Measurements from ENCODE around the gene PLA2G15. TPM values are rescaled to one million over a fixed set of nuclear protein-coding genes. Genes with fewer than 3 reads are reported as not detected.
A peak's percentile ranks its signal among the peaks of the same experiment; 100 is the strongest.
"Not testable (repeated sequence)": the region's sequence is repeated elsewhere in the genome, so short reads cannot be mapped to it uniquely, and the experiment has no call there.

PLA2G15 gene
- total and polyA plus RNA-seq, 5 donors from 2014 or later: 7.5 to 10.3 (median 9.4) TPM

DNA sequence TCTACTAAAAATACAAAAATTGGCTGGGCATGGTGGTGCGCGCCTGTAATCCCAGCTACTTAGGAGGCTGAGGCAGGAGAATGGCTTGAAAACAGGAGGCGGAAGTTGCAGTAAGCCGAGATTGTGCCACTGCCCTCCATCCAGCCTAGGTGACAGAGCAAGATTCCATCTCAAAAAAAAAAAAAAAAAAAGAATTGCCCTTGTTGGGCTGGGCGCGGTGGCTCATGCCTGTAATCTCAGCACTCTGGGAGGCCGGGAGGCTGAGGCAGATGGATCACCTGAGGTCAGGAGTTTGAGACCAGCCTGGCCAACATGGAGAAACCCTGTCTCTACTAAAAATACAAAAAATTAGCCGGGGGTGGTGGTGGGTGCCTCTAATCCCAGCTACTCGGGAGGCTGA lies 43.6 kb downstream of the PLA2G15 start:
- Histone ChIP-seq H3K4me1 (ENCODE audit: control insufficient read depth, insufficient read depth, low read length, poor library complexity, severe bottlenecking) (peaks cover 91% of the 10 kb centered on the region), H3K27ac (ENCODE audit: insufficient read depth, low read length, poor library complexity, severe bottlenecking) (peak overlapping the region; percentile 74), H3K36me3 (ENCODE audit: control insufficient read depth, insufficient read depth, low read length) (peaks cover 42% of the 10 kb centered on the region)
- Mint-ChIP-seq H3K36me3 (peaks cover 52% of the 10 kb centered on the region), H3K4me1 (peaks cover 25 to 96% (median 76%) of the 10 kb centered on the region in 4 donors), H3K27ac (peak overlapping the region; percentile 92 to 99 (median 97)), H3K4me3 (peak overlapping the region in 2 of 4 donors; percentile 58 to 73)
- H3K4me3 ChIP-seq (ENCODE audit: low read depth, low read length); H3K9me3 ChIP-seq (ENCODE audit: control insufficient read depth in 2 of 2, low read length in 2 of 2); H3K27me3 ChIP-seq (ENCODE audit: control insufficient read depth, insufficient read depth, low read length); H3K9me3 Mint-ChIP-seq; DNase-seq; ATAC-seq (ENCODE audit: low read depth in 2 of 2); H3K27me3 Mint-ChIP-seq: not testable (repeated sequence)

DNA sequence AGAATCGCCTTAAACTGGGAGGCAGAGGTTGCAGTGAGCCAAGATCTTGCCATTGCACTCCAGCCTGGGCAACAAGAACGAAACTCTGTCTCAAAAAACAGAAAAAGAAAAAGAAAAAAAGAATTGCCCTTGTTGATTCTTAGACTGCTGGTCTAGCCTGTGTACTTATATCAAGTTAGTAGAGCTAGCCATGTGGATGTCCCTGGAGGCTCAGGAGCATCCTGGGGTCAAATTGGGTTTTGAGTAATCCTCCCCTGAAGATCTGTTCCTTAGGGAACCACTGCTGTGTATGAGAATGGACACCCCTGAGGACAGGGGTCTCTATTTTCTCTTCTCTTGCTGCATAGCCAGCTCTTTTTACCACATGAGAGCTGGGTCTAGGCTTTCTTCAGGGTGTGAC lies 44.0 kb downstream of the PLA2G15 start:
- Histone ChIP-seq H3K36me3 (ENCODE audit: control insufficient read depth, insufficient read depth, low read length) (peaks cover 45% of the 10 kb centered on the region), H3K9me3 (ENCODE audit: control insufficient read depth in 2 of 2, low read length in 2 of 2) (no peaks in the 10 kb centered on the region), H3K27ac (ENCODE audit: insufficient read depth, low read length, poor library complexity, severe bottlenecking) (peak overlapping the region; percentile 74), H3K27me3 (ENCODE audit: control insufficient read depth, insufficient read depth, low read length) (no peaks in the 10 kb centered on the region), H3K4me3 (ENCODE audit: low read depth, low read length) (peak overlapping the region; percentile 61), H3K4me1 (ENCODE audit: control insufficient read depth, insufficient read depth, low read length, poor library complexity, severe bottlenecking) (peaks cover 86% of the 10 kb centered on the region)
- DNase-seq (no peak), ATAC-seq (ENCODE audit: low read depth in 2 of 2) (no peak)
- Mint-ChIP-seq H3K36me3 (peaks cover 51% of the 10 kb centered on the region), H3K27ac (peak overlapping the region; percentile 89 to 99 (median 92)), H3K4me1 (peaks cover 22 to 95% (median 72%) of the 10 kb centered on the region in 4 donors), H3K9me3 (no peaks in the 10 kb centered on the region), H3K27me3 (no peaks in the 10 kb centered on the region), H3K4me3 (peak overlapping the region; percentile 58 to 85 (median 68))

DNA sequence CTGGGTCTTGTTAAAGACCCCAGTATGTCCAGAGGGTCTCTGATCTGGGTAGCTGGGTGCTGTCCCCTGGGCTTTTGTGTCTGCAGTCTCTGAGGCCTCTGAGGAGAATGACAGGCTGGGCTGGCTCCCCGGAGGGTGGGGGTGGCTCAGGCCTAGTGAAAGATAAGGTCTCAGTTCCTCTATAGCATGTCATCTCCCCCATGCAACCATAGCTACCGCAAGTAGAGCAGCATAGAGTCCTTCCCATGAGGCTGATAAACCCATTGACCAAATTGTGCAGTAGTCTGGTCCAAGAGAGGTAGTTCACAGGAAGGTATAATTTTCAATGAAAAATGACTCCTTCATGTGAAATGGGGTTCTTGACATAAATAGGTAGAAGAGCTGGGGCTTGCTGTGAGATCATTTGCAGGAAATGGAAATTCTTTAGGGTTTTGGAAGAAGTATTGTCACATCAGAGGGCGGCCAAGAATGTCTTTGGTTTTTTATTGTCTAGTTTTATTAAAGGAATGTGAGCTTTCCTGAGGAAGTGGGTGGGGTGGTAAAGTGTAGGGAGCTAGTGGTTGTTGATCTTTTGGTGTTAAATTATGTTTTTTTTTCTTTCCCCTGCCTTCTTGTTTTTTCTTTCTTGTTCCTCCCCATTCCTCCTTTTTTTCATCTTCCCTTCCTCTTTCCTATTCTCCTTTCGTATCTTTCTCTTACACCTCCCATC lies 44.6 kb downstream of the PLA2G15 start:
- Histone ChIP-seq H3K36me3 (ENCODE audit: control insufficient read depth, insufficient read depth, low read length) (peaks cover 51% of the 10 kb centered on the region), H3K4me1 (ENCODE audit: control insufficient read depth, insufficient read depth, low read length, poor library complexity, severe bottlenecking) (peaks cover 81% of the 10 kb centered on the region), H3K9me3 (ENCODE audit: control insufficient read depth in 2 of 2, low read length in 2 of 2) (no peaks in the 10 kb centered on the region), H3K27me3 (ENCODE audit: control insufficient read depth, insufficient read depth, low read length) (no peaks in the 10 kb centered on the region), H3K4me3 (ENCODE audit: low read depth, low read length) (peak overlapping the region; percentile 61), H3K27ac (ENCODE audit: insufficient read depth, low read length, poor library complexity, severe bottlenecking) (peak overlapping the region; percentile 74)
- peak; percentile 25 to 74 (median 40) for DNase-seq
- H3K4me3 Mint-ChIP-seq: peak overlapping the region; percentile 58 to 85 (median 68)
- peaks cover 22 to 93% (median 67%) of the 10 kb centered on the region in 4 donors for H3K4me1 Mint-ChIP-seq
- peak overlapping the region; percentile 89 to 99 (median 92) for H3K27ac Mint-ChIP-seq
- H3K27me3 Mint-ChIP-seq: no peaks in the 10 kb centered on the region
- H3K9me3 Mint-ChIP-seq: no peaks in the 10 kb centered on the region
- H3K36me3 Mint-ChIP-seq: peaks cover 55% of the 10 kb centered on the region
- ATAC-seq (ENCODE audit: low read depth in 2 of 2): peak; percentile 66 to 71

DNA sequence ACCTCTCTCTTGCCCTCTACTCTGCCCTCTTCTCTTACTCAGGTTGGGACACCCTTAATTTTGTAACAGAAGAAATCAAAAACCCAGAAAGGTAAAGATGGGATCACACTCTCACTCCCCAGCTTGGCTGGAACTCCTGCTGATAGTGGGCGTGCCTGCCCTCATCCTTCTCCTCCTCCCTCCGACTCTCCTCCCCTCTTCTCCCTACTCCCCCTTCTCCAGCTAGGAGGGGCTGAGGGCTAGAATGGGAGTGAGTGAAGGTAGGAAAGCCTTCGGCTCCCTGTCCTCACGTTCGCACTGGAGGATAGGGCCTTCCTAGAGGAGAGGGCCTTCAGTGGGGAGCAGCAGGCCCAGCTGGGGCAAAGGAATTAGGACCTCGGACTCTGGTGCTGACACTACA lies 45.3 kb downstream of the PLA2G15 start:
- Mint-ChIP-seq H3K9me3 (no peaks in the 10 kb centered on the region), H3K27ac (peak overlapping the region; percentile 89 to 99 (median 94)), H3K4me1 (peaks cover 22 to 91% (median 62%) of the 10 kb centered on the region in 4 donors), H3K27me3 (no peaks in the 10 kb centered on the region), H3K4me3 (peak overlapping the region in 3 of 4 donors; percentile 73 to 85 (median 73)), H3K36me3 (peaks cover 59% of the 10 kb centered on the region)
- DNase-seq (no peak), ATAC-seq (ENCODE audit: low read depth in 2 of 2) (no peak)
- H3K27me3 ChIP-seq (ENCODE audit: control insufficient read depth, insufficient read depth, low read length): no peaks in the 10 kb centered on the region
- H3K27ac ChIP-seq (ENCODE audit: insufficient read depth, low read length, poor library complexity, severe bottlenecking): peak overlapping the region; percentile 74
- H3K36me3 ChIP-seq (ENCODE audit: control insufficient read depth, insufficient read depth, low read length): peaks cover 58% of the 10 kb centered on the region
- H3K4me1 ChIP-seq (ENCODE audit: control insufficient read depth, insufficient read depth, low read length, poor library complexity, severe bottlenecking): peaks cover 74% of the 10 kb centered on the region
- peak overlapping the region; percentile 61 for H3K4me3 ChIP-seq (ENCODE audit: low read depth, low read length)
- no peaks in the 10 kb centered on the region for H3K9me3 ChIP-seq (ENCODE audit: control insufficient read depth in 2 of 2, low read length in 2 of 2)

DNA sequence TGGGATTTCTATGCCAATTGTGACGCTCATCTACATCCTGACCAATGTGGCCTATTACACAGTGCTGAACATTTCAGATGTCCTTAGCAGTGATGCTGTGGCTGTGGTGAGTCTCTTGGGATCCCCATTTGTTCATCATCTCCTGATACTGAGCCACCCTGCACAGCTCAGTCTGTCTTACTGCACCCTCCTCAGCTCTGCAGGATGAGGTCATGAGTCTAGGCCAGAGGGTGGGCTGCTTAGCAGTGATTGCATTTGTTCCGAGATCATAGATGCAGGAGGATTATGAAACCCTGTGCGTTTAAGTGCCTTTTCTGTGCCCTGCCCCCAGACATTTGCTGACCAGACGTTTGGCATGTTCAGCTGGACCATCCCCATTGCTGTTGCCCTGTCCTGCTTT lies 46.1 kb downstream of the PLA2G15 start:
- peak overlapping the region; percentile 89 to 99 (median 94) for H3K27ac Mint-ChIP-seq

DNA sequence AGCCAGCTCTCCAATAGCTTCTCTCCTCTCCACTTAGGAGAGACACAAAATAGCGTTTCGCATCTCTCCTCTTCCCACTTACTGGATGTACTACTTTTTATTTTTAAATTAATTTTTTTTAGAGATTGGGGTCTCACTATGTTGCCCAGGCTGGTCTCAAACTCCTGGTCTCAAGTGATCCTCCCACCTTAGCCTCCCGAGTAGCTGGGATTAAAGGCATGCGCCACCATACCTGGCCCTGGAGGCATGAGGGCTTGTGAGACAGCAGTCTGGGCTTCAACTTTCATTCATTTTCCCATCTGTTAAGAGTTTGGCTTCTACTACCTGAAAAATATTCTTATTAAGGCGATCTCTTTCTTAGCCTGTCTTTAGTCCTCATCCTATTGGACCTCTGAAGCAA lies 47.3 kb downstream of the PLA2G15 start:
- H3K9me3 Mint-ChIP-seq: no peaks in the 10 kb centered on the region

More for the DNA sequence above, 46.1 kb downstream of the PLA2G15 start:
- no peaks in the 10 kb centered on the region for H3K27me3 ChIP-seq (ENCODE audit: control insufficient read depth, insufficient read depth, low read length)
- peaks cover 65% of the 10 kb centered on the region for H3K36me3 ChIP-seq (ENCODE audit: control insufficient read depth, insufficient read depth, low read length)
- peak overlapping the region; percentile 74 for H3K27ac ChIP-seq (ENCODE audit: insufficient read depth, low read length, poor library complexity, severe bottlenecking)
- Mint-ChIP-seq H3K36me3 (peaks cover 63% of the 10 kb centered on the region), H3K27me3 (no peaks in the 10 kb centered on the region), H3K9me3 (no peaks in the 10 kb centered on the region), H3K4me1 (peaks cover 22 to 88% (median 60%) of the 10 kb centered on the region in 4 donors), H3K4me3 (peak overlapping the region in 3 of 4 donors; percentile 57 to 81 (median 73))
- no peaks in the 10 kb centered on the region for H3K9me3 ChIP-seq (ENCODE audit: control insufficient read depth in 2 of 2, low read length in 2 of 2)
- DNase-seq (no peak), ATAC-seq (ENCODE audit: low read depth in 2 of 2) (no peak)
- peaks cover 66% of the 10 kb centered on the region for H3K4me1 ChIP-seq (ENCODE audit: control insufficient read depth, insufficient read depth, low read length, poor library complexity, severe bottlenecking)
- H3K4me3 ChIP-seq (ENCODE audit: low read depth, low read length): no peak overlapping the region

DNA sequence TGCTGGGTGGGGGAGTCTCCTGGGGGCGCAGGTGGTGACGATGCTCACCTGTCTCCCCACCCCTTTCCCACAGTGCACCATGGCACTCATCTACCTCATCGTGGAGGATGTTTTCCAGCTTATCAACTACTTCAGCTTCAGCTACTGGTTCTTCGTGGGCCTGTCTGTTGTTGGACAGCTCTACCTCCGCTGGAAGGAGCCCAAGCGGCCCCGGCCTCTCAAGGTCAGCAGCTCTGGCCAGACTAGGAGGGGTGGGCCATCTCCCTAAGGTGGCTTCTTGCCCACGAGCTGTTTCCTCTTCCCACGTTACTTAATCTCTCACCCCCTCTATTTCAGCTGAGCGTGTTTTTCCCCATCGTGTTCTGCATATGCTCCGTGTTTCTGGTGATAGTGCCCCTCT lies 51.1 kb downstream of the PLA2G15 start:
- Histone ChIP-seq H3K9me3 (ENCODE audit: control insufficient read depth in 2 of 2, low read length in 2 of 2) (no peaks in the 10 kb centered on the region), H3K27ac (ENCODE audit: insufficient read depth, low read length, poor library complexity, severe bottlenecking) (no peak overlapping the region), H3K27me3 (ENCODE audit: control insufficient read depth, insufficient read depth, low read length) (no peaks in the 10 kb centered on the region), H3K4me3 (ENCODE audit: low read depth, low read length) (no peak overlapping the region), H3K4me1 (ENCODE audit: control insufficient read depth, insufficient read depth, low read length, poor library complexity, severe bottlenecking) (peaks cover 16% of the 10 kb centered on the region), H3K36me3 (ENCODE audit: control insufficient read depth, insufficient read depth, low read length) (peaks cover 93% of the 10 kb centered on the region)
- H3K9me3 Mint-ChIP-seq: no peaks in the 10 kb centered on the region
- no peaks in the 10 kb centered on the region for H3K27me3 Mint-ChIP-seq
- no peak for DNase-seq
- peak overlapping the region in 2 of 3 donors; percentile 75 to 84 for H3K27ac Mint-ChIP-seq
- ATAC-seq (ENCODE audit: low read depth in 2 of 2): no peak
- H3K4me1 Mint-ChIP-seq: peaks cover 13 to 62% (median 26%) of the 10 kb centered on the region in 4 donors
- peaks cover 57% of the 10 kb centered on the region for H3K36me3 Mint-ChIP-seq
- no peak overlapping the region for H3K4me3 Mint-ChIP-seq

More for the DNA sequence above, 47.3 kb downstream of the PLA2G15 start:
- DNase-seq: no peak
- ATAC-seq (ENCODE audit: low read depth in 2 of 2): no peak
- Mint-ChIP-seq H3K4me3 (peak overlapping the region in 2 of 4 donors; percentile 73 to 81), H3K4me1 (peaks cover 19 to 84% (median 52%) of the 10 kb centered on the region in 4 donors), H3K27me3 (no peaks in the 10 kb centered on the region), H3K36me3 (peaks cover 66% of the 10 kb centered on the region), H3K27ac (peak overlapping the region; percentile 89 to 99 (median 94))
- peaks cover 54% of the 10 kb centered on the region for H3K4me1 ChIP-seq (ENCODE audit: control insufficient read depth, insufficient read depth, low read length, poor library complexity, severe bottlenecking)
- H3K9me3 ChIP-seq (ENCODE audit: control insufficient read depth in 2 of 2, low read length in 2 of 2): no peaks in the 10 kb centered on the region
- peaks cover 77% of the 10 kb centered on the region for H3K36me3 ChIP-seq (ENCODE audit: control insufficient read depth, insufficient read depth, low read length)
- H3K4me3 ChIP-seq (ENCODE audit: low read depth, low read length): peak overlapping the region; percentile 24
- H3K27me3 ChIP-seq (ENCODE audit: control insufficient read depth, insufficient read depth, low read length): no peaks in the 10 kb centered on the region
- H3K27ac ChIP-seq (ENCODE audit: insufficient read depth, low read length, poor library complexity, severe bottlenecking): no peak overlapping the region

Data from CD4-positive, CD25-positive, alpha-beta regulatory T cell (primary cell).